Amygdala (tissue), 56 donors: ENCODE results near the gene KLF18.
"Not testable (repeated sequence)": the region's sequence is repeated elsewhere in the genome, so short reads cannot be mapped to it uniquely, and the experiment has no call there.

Source experiments
- DNase-seq, 56 donors: peaks; one replicate each; lab custom pipeline; 2025; lab: John Stamatoyannopoulos, UW

Gene KLF18

GRCh38 chr1:44141531-44141930 is at the start of gene KLF18:
Gene KLF18, minus strand, starts transcription at chr1:44141631. Its CDS starts 0 bp downstream, at chr1:44141631.
- no peak for DNase-seq

- DNase-seq = no peak
These were observed 33.2 kb upstream of the KLF18 start for GRCh38 chr1:44174630-44175029.

- no peak for DNase-seq
These were observed 28.9 kb upstream of the KLF18 start for GRCh38 chr1:44170281-44170823.

GRCh38 chr1:44168520-44169098 is 27.2 kb upstream of the KLF18 start:
- no peak for DNase-seq

DNA sequence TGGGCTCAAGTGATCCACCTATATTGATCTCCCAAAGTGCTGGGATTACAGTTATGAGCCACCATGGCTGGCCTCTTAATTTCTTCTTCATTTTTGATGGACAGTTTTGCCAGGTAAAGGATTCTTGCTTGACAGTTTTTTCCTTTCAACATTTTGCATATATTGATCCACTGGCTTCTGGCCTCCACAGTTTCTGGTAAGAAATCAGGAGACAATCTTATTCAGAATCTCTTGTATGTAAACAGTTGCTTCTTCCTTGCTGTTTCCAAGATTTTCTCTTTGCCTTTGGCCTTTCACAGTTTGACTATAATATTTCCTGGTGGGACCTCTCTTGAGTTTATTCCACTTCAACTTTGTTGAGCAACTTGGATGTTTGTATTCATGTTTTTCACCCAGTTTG is 20.1 kb upstream of the KLF18 start:
- no peak for DNase-seq

DNA sequence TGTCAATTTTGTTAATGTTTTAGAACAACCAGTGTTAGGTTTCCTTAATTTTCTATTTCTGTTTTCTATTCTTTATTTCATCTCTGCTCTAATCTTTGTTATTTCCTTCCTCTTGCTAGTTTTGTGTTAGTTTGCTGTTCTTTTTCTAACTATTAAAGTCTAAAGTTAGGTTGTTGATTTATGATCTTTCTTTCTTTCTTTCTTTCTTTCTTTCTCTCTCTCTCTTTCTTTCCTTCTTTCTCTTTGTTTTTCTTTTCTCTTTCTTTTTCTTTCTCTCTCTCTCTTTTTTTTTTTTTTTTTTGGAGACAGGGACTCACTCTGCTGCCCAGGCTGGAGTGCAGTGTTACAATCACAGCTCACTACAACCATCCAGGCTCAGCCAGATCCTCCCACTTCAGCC is 17.4 kb upstream of the KLF18 start:
- DNase-seq = no peak

- DNase-seq = no peak
These were observed 16.5 kb upstream of the KLF18 start for GRCh38 chr1:44157903-44158302.

- no peak for DNase-seq
These were observed 12.6 kb upstream of the KLF18 start for GRCh38 chr1:44154049-44154448.

DNA sequence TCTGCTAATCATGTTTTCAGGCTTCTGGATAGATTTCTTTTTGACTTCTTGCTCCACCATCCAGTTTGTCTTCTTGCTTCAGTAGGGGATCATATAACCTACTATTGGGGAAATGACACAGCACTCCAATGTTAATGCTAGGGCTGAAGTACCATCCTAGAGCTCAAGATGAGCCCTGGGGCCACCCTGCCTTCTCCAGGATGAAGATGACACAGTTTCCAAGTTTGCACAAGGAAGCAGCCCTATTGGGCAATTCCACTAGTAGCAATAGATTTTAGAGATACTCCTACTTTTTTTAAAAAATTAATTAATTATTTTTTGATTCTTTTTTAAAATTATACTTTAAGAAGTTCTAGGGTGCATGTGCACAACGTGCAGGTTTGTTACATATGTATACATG is 11.3 kb upstream of the KLF18 start:
- DNase-seq = no peak

- DNase-seq = no peak
These were observed 10.4 kb upstream of the KLF18 start for GRCh38 chr1:44151808-44152207.

DNA sequence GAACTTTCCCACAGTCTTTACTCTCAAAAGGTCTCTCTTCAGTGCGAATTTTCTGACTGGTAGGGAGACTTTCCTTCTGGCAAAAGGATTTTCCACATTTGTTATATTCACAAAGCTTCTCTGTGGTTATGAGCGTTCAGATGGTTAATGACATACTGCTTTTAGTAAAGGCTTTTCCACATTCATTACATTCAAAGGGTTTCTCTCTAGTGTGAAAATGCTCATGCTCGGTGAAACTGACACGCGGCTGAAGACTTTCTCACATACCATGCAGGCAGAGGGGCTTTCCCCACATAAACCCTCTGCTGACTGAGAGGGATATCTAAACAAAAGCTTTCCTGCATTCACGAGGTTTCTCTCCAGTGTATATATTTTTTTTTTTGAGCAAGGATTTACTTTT is 9.9 kb upstream of the KLF18 start:
- DNase-seq = no peak

DNA sequence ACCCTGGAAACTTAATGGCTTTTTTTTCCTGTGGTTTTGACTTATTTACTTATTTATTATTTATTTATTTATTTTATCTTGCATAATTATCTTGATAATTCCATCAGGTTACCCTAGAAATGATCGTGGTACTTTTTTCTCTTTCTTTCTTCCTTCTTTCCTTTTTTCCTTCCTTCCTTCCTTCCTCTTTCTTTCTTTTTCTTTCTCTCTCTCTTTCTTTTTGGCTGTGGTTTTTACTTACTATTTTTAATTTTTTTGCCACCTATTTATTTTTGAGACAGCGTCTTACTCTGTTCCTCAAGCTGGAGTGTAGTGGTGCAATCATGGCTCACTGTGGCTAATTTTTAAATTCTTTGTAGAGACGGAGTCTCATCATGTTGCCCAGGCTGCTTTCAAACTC is 6.2 kb upstream of the KLF18 start:
- DNase-seq = no peak

DNA sequence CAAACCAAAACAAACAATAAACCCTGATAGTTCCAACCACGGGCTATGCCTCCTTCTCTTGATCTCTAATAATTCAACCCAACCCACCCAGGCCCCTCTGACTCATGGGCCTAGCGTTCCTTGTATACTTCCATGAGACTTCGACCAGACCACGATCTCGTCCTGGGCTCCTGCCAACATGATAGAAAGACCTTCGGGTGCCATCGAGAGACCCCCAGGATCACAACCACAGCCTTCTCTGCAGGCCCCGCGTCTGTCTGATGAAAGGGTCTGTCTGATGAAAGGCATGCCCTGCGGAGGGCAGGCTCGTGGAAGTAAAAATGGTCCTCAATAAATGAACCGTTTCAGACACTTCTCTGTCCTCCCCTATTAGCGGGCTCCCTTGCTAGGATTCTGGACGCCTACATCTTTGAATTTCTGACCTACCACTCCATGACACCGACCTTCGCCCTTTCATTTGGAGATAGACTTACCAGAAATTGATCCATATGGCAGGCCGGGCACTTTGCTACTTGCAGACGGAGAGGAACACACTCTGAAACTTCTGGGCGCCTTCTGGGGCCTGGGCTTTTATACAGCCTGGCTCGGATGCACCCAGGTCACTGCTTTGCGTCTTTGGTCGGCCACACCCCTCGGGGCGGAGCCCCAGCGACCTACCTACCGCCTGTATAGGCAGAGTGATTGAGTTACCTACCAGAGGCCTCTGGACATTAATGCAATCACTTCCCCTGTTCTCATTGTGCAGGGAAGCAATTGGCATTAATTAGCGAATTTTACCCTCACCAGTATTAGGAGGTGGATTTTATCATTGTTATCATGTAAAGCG is 5.3 kb upstream of the KLF18 start:
- DNase-seq = no peak

DNA sequence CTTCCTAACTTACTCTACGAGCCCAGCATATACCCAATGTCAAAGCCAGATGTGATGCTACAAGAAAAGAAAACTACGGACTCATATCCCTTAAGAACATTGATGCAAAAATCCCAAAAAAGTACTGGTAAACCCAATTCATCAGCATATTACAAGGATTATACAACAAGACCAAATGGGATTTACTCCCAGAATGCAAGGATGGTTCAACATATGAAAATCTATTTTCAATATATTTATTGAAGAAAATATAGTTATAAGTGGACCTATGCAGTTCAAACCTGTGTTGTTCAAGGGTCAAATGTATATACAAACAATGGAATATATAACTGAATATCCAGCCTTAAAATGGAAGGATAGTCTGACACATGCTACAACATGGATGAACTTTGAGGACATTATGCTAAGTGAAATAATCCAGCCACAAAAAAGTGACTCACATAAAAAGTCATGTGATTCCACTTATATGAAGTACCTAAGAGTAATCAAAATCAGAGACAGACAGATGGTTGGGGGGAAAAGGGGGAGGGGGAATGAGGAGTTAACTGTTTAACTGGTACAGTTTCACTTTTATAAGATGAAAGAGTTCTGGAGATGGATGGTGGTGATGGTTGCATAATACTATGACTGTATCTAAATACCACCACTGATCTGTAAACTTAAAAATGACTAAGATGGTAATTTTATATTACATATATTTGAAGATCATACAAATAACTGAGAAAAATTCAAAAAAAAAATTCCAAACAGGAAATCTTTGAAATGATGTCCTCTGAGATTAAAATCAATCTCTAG is 3.7 kb upstream of the KLF18 start:
- DNase-seq = no peak

DNA sequence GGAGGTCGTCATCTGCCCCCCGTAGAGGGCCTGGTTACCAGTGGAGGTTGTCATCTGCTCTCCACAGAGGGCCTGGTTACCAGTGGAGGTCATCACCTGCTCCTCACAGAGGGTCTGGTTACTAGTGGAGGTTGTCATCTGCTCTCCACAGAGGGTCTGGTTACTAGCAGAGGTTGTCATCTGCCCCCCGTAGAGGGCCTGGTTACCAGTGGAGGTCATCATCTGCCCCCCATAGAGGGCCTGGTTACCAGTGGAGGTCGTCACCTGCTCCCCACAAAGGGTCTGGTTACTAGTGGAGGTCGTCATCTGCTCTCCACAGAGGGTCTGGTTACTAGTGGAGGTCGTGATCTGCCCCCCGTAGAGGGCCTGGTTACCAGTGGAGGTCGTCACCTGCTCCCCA is 1.9 kb downstream of the KLF18 start:
- not testable (repeated sequence) for DNase-seq

- DNase-seq = no peak
These were observed 3.2 kb downstream of the KLF18 start for GRCh38 chr1:44138239-44138638.

GRCh38 chr1:44135886-44136285 is 5.5 kb downstream of the KLF18 start:
- no peak for DNase-seq

DNA sequence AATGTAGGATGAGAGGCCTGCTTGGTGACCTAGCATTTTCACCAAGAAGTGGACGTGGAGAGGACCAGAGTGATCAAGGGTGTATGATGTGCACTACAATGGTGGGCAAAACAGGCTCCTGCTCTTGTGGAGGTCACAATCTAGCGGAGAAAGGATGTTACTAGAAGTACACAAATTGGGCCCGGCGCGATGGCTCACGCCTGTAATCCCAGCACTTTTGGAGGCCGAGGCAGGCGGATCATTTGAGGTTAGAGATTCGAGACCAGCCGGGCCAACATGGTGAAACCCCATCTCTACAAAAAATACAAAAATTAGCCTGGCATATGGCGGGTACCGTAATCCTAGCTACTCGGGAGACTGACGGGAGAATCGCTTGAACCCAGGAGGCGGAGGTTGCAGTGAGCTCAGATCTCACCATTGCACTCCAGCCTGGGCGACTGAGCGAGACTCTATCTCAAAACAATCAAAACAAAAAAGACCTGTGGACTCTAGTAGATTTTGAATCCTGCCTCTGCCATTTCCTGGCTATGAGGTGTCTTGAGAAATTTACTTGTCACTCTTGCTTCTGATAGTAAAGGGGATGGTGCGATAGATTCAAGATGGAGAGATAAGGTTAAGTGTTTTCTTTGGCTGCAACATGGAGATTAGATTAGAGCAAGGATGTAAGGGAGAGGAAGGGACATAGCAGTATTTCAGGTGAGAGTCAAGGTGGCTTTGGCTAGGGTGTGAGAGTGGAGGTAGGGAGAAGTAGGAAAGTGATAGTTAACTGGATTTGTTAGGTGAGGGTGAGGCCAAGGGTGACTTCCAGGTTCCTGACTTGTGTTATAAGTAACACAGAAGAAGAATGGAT is 7.1 kb downstream of the KLF18 start:
- DNase-seq = no peak

- no peak for DNase-seq
These were observed 10.0 kb downstream of the KLF18 start for GRCh38 chr1:44131411-44131810.
